GM18498 (cell line): ENCODE data around the gene FOLR1.

ENCODE experiments used
- ATAC-seq: cut with Tn5 transposase; IDR thresholded peaks from one replicate; pipeline ENCODE4 v1.9.1; 2021; ENCODE audit warnings: mild to moderate bottlenecking, moderate library complexity; ENCODE audit not compliant: unreplicated experiment

The FOLR1 gene

DNA sequence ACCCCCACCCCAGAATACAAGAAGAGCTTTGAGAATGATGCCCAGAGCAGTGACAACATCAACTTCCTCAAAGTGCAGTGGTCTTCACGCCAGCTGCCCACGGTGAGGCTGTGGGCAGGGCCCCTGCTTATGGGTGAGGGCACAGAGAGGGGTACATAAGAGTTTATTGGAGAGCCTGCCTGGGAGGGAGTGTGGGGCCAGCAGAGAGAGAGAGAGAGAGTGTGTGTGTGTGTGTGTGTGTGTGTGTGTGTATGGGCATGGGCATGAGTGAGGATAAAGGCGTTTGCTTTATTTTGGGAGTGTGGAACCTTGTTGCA, 42.5 kb downstream of the FOLR1 start:
- ATAC-seq = no peak

- no peak for ATAC-seq
Measured at GRCh38 chr11:72234920-72235319, 43.0 kb downstream of the FOLR1 start.

DNA sequence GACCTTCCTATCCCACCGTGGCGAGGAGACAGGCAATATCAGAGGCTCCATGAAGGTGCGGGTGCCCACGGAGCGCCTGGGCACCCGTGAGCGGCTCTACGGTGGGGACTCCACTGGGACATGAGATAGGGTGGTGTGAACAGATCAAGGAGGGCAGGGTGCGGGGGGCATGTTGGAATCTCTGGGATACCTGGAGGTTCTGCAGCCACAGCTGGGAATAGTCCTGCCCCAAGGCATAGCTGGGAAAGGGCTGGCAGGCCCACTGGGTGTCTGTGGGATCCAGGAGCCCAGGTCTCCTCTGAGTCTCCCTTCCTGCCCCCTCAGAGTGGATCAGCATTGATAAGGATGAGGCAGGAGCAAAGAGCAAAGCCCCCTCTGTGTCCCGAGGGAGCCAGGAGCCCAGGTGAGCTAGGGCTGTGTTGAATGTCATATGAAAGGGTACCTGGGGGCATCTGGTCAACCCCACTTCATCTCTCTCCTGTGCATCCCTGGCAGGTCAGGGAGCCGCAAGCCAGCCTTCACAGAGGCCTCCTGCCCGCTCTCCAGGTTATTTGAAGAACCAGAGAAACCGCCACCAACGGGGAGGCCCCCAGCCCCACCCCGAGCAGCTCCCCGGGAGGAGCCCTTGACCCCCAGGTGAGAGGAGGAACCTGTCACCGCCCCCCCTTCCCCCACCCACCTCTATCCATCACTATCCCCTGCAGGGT, 43.6 kb downstream of the FOLR1 start:
- no peak for ATAC-seq

GRCh38 chr11:72236083-72236697, 44.2 kb downstream of the FOLR1 start:
- ATAC-seq = no peak

DNA sequence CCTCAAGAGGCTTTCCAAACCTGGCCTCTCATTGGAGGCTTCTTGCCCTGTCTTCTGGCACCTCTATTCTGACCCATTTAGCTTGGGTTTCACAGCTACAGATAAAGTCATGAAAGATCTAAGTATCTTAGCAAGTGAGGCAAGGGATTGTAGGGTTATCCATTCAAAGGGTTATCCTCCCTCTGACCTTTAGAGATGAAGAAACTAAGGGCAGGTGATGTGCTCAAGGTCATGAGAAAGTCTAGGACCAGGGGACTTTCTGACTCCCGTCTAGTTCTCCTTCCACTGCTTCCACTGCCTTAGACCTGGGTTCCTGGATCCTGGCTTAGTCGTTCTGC, 44.8 kb downstream of the FOLR1 start:
- ATAC-seq = no peak

- no peak for ATAC-seq
Measured at GRCh38 chr11:72237112-72237931, 45.4 kb downstream of the FOLR1 start.

DNA sequence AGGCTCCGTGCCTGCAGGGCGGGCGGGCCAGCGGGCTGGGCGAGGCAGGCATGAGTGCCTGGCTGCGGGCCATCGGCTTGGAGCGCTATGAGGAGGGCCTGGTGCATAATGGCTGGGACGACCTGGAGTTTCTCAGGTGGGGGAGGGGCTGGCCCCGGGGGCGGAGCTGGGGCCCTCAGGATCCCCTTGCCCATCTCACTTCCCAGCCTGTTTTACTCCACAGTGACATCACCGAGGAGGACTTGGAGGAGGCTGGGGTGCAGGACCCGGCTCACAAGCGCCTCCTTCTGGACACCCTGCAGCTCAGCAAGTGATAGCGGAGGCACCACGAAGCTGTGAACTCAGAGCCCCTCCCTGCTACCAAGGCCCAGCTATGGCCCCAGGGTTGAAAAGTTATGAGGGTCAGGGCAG, 46.1 kb downstream of the FOLR1 start:
- ATAC-seq = no peak

DNA sequence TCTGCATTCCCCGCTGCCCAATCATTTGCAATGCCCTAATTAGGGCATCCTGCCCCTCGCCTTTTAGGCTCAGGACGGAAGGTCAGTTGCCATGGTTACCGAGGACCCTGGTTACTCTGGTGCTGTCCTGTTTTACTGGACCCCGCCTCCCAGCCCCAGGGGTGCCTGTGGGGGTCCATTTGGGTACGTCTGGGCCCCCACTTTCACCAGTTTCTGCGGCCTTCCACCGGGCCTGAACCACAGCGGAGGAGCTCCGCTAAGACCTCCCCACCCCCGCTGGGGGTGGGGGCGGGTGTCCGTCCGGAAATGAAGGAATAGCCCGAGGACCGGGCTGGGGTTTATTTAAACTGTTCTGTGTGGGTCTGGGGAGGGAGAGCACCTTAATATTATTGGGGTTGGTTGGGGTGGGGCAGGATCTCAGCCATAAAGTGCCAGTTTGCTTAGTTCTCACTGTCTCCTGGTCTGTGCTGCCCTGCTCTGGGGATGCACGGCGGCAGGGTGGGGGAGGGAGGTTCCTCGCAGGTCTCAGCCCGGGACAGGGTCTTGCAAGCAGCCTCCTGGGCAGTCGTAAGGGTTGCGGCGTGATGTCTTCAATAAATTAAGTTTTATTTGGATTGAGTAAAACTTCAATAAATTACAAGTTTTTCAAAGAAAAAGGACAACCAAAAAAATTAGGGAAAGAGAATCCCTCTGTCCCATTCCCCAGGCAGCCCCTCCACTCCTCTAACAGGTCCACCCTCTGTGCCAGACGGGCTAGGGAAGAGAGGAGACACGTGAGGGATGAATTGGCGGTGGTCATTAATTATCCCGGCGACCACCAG, 46.8 kb downstream of the FOLR1 start:
- no peak for ATAC-seq

- no peak for ATAC-seq
Measured at GRCh38 chr11:72239313-72239848, 47.4 kb downstream of the FOLR1 start.

GRCh38 chr11:72239849-72240460, 48.0 kb downstream of the FOLR1 start:
- no peak for ATAC-seq

DNA sequence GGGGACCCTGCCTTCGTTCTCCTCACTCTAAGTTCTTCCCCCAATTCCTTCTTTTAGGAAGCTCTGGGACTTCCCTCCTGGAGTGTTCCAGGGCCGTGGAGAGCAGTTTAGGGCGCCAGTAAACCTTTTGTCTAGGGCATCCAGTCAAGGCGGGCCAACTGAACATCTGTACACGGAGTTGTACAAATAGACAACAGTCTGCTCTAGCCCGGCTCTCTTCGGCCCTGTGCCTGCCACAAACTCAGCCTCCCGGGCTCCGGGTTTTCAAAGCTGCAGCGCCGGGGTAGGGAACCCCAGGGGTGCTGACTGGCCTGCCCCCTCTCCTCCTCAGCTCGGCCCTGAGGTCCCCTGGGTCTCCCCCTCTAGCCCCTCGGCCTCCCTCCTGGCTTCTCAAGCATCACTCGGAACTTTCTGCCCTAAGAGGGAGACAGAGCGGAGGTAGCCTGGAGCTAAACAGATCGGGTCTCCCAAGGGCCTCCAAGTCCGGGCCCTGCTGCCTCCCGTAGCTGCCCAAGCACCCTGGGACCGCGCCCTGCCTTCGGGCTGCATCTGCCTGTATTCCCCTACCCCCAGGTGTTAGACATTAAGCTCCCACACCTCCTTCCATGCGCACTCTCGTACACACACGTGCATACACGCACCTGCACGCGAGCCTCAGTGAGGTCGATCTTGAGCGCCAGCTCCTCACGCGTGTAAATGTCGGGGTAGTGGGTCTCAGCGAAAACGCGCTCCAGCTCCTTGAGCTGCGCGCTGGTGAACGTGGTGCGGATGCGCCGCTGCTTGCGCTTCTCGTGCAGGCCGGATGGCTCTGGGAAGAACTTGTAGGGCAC, 48.7 kb downstream of the FOLR1 start:
- ATAC-seq = no peak

DNA sequence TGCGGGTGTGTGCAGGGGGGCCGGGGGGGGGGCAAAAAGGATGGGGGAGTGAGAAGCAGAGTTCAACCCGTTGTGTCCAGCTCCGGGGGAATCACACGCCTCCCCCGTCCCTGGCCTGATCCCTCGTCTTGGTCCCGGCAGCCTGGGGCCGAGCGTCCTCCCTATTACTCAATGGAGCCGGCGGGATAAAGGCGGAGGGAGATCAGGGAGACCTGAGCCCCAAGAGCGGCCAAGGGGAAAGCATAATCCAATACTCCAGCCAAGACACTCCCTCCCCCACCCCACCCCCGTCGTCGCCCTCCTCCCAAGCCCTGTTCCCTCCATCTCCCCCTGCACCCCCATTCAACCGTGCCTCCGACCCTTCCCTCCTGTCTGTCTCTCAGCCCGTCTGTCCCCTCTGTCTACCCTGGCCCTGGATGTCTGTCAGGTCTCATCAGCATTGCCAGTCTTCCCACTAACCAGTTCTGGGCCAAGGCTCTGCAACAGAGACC, 49.4 kb downstream of the FOLR1 start:
- no peak for ATAC-seq

- ATAC-seq = no peak
Measured at GRCh38 chr11:72242141-72242540, 50.2 kb downstream of the FOLR1 start.

GRCh38 chr11:72243173-72244059, 51.5 kb downstream of the FOLR1 start:
- no peak for ATAC-seq

GRCh38 chr11:72244060-72244360, 52.1 kb downstream of the FOLR1 start, which contains the start of gene PHOX2A:
Gene PHOX2A (minus strand): TSS chr11:72244176. CDS start chr11:72244004, 172 bp downstream.
- ATAC-seq = no peak

- ATAC-seq = no peak
Measured at GRCh38 chr11:72244361-72245262, 52.7 kb downstream of the FOLR1 start.

- no peak for ATAC-seq
Measured at GRCh38 chr11:72245263-72245816, 53.4 kb downstream of the FOLR1 start.
